Lower lobe of right lung (tissue), 2 donors: ENCODE data around the gene POLRMT. TPM values are rescaled to one million over a fixed set of nuclear protein-coding genes. Genes with fewer than 3 reads are reported as not detected.

Experiments used
- ATAC-seq, 2 donors: fragments of 200-7000 bp; cut with Tn5 transposase; one replicate each; pipeline ENCODE4 v1.9.1; 2020 to 2022; ENCODE audit warnings: mild to moderate bottlenecking in 2 of 2, moderate library complexity in 2 of 2
- DNase-seq: peaks from one replicate; pipeline ENCODE4 v3.0.0-alpha.2; 2020
- H3K27ac ChIP-seq: fragments of 200-600 bp; one replicate; pipeline ENCODE4 v1.8.0; 2022
- H3K27me3 ChIP-seq: fragments of 200-600 bp; one replicate; pipeline ENCODE4 v1.8.0; 2022; ENCODE audit warnings: low read depth
- H3K36me3 ChIP-seq: fragments of 200-600 bp; one replicate; pipeline ENCODE4 v1.8.0; 2022; ENCODE audit warnings: mild to moderate bottlenecking
- H3K4me1 ChIP-seq: fragments of 200-600 bp; one replicate; pipeline ENCODE4 v1.8.0; 2022
- H3K4me3 ChIP-seq: fragments of 200-600 bp; one replicate; pipeline ENCODE4 v1.8.0; 2022; ENCODE audit warnings: mild to moderate bottlenecking
- H3K9me3 ChIP-seq: fragments of 200-600 bp; one replicate; pipeline ENCODE4 v1.8.0; 2022
- CTCF ChIP-seq: fragments of 200-600 bp; IDR thresholded peaks from one replicate; pipeline ENCODE4 v1.8.0; 2022; ENCODE audit warnings: antibody characterized with exemption, mild to moderate bottlenecking
- intact Hi-C: fragments of 100-400 bp; cut with DNase I; formaldehyde crosslinking; loops from one replicate; pipeline ENCODE4 v1.11.0; 2022
- total RNA-seq: library from RNA; stranded (reverse); fragmentation: NEBNext Ultra II Directional; extraction: Animal tissue kit (Norgen Biotek cat#: 25700); gene quantifications from one replicate; pipeline ENCODE4 v1.2.1, GENCODE V29; 2021
- donor health status: DM: no; HTN: yes; CAD: no; lungs with severe emphysema.

The POLRMT gene
- total RNA-seq, 1 donor from 2014 or later: 42.5 TPM

DNA sequence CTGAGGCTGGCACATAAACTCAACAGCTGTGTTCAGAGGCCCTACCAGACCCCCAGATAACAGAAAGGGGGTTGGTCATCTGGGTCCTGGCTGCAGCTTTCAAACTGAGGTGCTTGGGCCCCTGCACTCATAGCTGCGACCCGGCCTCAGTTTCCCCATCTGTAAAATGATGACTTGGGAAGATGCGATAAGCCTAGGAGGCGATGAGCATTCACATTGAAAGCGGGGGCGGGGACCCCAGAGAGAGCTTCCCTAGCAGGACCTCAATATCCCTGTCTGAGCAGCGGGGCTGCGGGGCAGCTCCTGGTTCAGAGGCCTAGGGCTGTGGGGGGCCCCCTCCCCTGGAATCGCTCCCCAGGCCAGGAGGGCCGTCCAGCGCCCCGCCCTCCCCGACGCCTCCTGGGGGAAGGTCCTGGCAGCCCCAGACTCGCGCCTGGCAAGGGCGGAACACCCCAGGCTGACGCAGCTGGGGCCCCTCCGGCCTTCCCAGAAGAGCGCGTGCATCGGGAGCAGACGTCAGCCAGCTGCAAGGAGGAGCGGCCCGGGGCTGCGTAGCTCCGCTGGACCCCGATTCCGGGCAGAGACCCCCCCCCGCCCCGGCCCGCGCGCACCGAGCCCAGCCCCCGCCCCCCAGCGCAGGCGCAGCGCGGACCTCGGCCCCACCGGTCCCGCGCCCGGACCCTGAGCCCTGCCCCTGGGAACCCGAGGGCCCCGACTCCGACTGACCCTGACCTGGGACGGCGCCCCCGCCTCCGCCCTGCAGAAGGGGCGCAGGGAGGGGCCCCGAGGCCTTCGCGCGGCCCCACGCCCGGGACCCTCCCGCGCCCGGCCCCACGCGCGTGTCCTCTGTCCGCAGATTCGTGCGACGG is 46.3 kb upstream of the POLRMT start:
- TF ChIP-seq CTCF: no peak
- H3K4me3 ChIP-seq: peak overlapping the region; percentile 67
- peak overlapping the region; percentile 95 for H3K27ac ChIP-seq
- intact Hi-C loops: no loop called here
- peak; percentile 77 for DNase-seq
- peaks cover 40% of the 10 kb centered on the region for H3K4me1 ChIP-seq
- no peaks in the 10 kb centered on the region for H3K9me3 ChIP-seq
- H3K27me3 ChIP-seq: peaks cover 12% of the 10 kb centered on the region
- peaks cover 3% of the 10 kb centered on the region for H3K36me3 ChIP-seq
- peak; percentile 1 to 5 for ATAC-seq

DNA sequence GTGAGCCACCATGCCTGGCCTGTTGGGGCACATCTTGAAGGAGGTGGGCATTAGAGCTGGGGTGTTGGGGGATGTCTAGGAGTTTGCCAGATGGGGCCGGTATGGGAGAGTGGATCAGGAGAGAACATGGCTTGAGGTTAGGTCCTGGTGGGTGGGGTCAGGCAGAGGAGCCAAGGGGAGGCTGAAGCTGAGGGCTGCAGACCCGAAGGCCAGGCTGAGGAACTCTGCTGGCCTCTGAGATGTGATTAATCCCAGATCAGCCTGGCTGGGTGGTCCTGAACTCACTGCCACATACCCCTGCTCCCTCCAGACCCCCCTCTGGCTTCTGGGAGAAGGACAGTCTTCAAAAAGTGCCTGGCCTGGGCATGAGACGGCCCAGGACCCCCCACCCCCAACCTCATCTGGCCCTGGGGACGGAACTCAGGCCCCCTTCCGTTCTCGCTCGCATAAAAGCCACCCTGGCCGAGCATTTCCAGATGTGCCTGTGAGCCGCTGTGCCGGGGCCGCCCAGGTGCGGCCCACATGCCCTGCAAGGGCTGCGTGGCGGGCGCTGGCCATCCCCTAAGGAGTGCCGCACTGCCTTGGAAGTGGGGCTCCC is 45.6 kb upstream of the POLRMT start:
- Histone ChIP-seq H3K27me3 (peaks cover 13% of the 10 kb centered on the region), H3K36me3 (peaks cover 3% of the 10 kb centered on the region), H3K4me3 (peak overlapping the region; percentile 67), H3K27ac (peak overlapping the region; percentile 95), H3K4me1 (peaks cover 40% of the 10 kb centered on the region), H3K9me3 (no peaks in the 10 kb centered on the region)
- no peak for DNase-seq
- intact Hi-C loops: no loop called here
- no peak for ATAC-seq
- TF ChIP-seq CTCF: no peak

DNA sequence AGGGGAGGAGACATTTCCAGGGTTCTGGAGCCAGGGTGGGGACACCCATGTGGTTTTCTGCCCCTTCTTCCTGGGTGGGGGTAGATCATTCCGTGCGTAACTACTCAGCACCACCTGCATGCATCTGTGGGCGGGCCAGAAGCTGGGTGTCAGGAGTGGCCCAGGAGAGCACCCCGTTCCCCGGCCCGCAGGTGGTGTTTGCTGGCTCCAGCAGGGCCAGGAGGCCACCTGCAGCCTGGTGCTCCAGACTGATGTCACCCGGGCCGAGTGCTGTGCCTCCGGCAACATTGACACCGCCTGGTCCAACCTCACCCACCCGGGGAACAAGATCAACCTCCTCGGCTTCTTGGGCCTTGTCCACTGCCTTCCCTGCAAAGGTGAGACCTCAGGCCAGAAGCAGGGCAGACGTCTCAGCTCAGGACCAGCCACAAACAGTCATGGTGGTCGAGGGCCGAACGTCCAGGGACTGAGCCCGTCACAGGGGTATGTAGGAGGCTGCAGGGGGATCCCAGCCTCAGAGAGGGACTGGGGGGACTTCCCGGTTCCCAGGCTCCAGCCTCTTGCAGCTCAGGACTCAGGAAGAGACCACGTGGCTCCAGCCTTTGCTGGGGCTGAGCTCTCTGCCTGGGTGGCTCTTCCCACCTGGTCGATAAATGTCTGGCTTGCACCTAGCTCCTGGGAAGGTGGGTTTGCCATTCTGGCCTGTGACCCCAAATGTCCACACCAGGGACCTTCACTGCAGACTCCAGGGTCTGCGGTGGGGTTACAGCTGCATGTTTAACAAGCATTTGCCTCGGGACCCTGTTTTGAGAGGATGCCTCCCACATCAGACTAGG is 44.5 kb upstream of the POLRMT start:
- H3K4me1 ChIP-seq: peaks cover 40% of the 10 kb centered on the region
- peak overlapping the region; percentile 90 for H3K27ac ChIP-seq
- H3K36me3 ChIP-seq: peaks cover 3% of the 10 kb centered on the region
- TF ChIP-seq CTCF: no peak
- H3K9me3 ChIP-seq: no peaks in the 10 kb centered on the region
- no peak for ATAC-seq
- no peak for DNase-seq
- intact Hi-C loops: no loop called here
- H3K4me3 ChIP-seq: peak overlapping the region; percentile 57
- H3K27me3 ChIP-seq: peaks cover 13% of the 10 kb centered on the region

GRCh38 chr19:677201-677600 is 43.9 kb upstream of the POLRMT start:
- H3K27me3 ChIP-seq: peaks cover 13% of the 10 kb centered on the region
- H3K27ac ChIP-seq: peak overlapping the region; percentile 90
- no peak for TF ChIP-seq CTCF
- intact Hi-C loops: no loop called here
- H3K4me3 ChIP-seq: peak overlapping the region; percentile 57
- no peaks in the 10 kb centered on the region for H3K9me3 ChIP-seq
- peak; percentile 80 for DNase-seq
- H3K36me3 ChIP-seq: peaks cover 3% of the 10 kb centered on the region
- peaks cover 40% of the 10 kb centered on the region for H3K4me1 ChIP-seq
- ATAC-seq: peak; percentile 6 to 50

GRCh38 chr19:676339-677105 is 43.2 kb upstream of the POLRMT start, which contains the start of gene FSTL3:
Gene FSTL3, plus strand, starts transcription at chr19:676392. Its CDS starts 32 bp downstream, at chr19:676424.
- no peak for ATAC-seq
- intact Hi-C loops: no loop called here
- Histone ChIP-seq H3K4me3 (peak within 1 kb of the TSS; percentile 57), H3K27me3 (peaks cover 13% of the 10 kb centered on the region), H3K4me1 (peaks cover 39% of the 10 kb centered on the region), H3K27ac (peak within 1 kb of the TSS; percentile 90), H3K9me3 (no peaks in the 10 kb centered on the region), H3K36me3 (peaks cover 3% of the 10 kb centered on the region)
- no peak for DNase-seq
- TF ChIP-seq CTCF: no peak
